NCI-H2196 (cell line): ENCODE results near the gene ZXDA.

ENCODE experiments used
- DNase-seq: peaks from one replicate; lab custom pipeline; 2025; ENCODE audit not compliant: unreplicated experiment; lab: John Stamatoyannopoulos, UW

ZXDA gene

DNA sequence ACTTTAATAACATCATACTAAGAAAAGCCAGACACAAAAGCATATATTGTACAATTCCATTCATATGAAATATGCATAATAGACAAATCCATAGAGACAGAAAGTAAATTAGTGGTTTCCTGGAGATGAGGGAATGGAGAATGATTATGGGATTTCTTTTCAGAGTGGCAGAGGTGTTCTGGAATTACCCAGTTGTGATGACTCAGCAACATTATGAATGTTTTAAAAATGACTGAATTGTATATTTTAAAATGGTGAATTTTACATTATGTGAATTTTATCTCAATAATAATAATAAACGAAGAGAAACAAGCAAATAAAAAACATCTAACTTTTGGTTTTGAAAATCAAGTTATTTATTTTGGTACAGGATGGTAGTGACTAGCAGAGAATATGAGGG, 11.2 kb downstream of the ZXDA start:
- DNase-seq: no peak

DNA sequence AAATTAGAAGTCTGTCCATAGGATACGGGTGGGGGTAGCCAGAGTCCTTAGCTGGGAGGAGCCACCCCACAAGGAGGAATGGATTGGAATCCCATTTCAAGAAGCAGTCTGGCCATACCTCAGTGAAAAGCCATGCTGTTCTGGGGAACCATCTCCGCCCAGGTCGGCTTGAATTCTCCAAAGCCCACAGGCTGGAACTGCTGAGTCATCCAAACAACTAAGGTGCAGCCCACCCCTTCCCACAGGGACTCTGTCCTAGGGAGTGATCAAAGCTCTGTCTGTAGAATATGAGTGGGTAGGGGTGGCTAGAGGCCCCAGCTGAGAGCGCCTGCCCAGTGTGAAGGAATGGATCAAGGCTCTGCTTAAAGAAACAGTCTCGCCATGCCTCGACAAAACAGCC, 38.8 kb downstream of the ZXDA start:
- no peak for DNase-seq
